Ishikawa (cell line): Measurements from ENCODE around the gene KRT14.

ENCODE experiments used
- EP300 ChIP-seq: IDR thresholded peaks from 2 replicates; pipeline ENCODE4 v1.6.1; 2012; ENCODE audit warnings: borderline replicate concordance
- FOXM1 ChIP-seq: IDR thresholded peaks from 2 replicates; pipeline ENCODE4 v1.6.1; 2012; ENCODE audit warnings: low read depth, borderline replicate concordance
- RAD21 ChIP-seq: IDR thresholded peaks from 2 replicates; pipeline ENCODE4 v1.6.1; 2012; ENCODE audit warnings: low read depth
- YY1 ChIP-seq: IDR thresholded peaks from 2 replicates; pipeline ENCODE4 v1.6.1; 2012; ENCODE audit warnings: low read depth

- TF ChIP-seq YY1 (no peak), RAD21 (no peak), EP300 (no peak), FOXM1 (no peak)
Measured at GRCh38 chr17:41613277-41614082, 26.8 kb upstream of the KRT14 start.
